Activated B cell treated with CpG ODN at 0.5 μM for 24 hours (primary cell): ENCODE results near the gene TMEM184A. TPM values are rescaled to one million over a fixed set of nuclear protein-coding genes. Genes with fewer than 3 reads are reported as not detected.

Experiments
- ATAC-seq: fragments of 200-7000 bp; cut with Tn5 transposase; one replicate; pipeline ENCODE4 v1.10.0; 2021; ENCODE audit warnings: low read depth, mild to moderate bottlenecking, moderate library complexity
- CTCF ChIA-PET: fragments of 350-600 bp; sonication (Branson Sonifier 250); formaldehyde crosslinking; loops from one replicate; lab custom pipeline; 2021; ENCODE audit warnings: antibody characterized with exemption; lab: Charles Lee
- POLR2A ChIA-PET: fragments of 350-600 bp; sonication (Branson Sonifier 250); formaldehyde crosslinking; loops from one replicate; lab custom pipeline; 2021; ENCODE audit warnings: antibody characterized with exemption; lab: Charles Lee
- DNase-seq: peaks from one replicate; pipeline ENCODE4 v3.0.0; 2022
- H3K27ac Mint-ChIP-seq: one replicate; pipeline ENCODE4 v1.8.0; 2020; ENCODE audit warnings: mixed read lengths
- H3K27me3 Mint-ChIP-seq: one replicate; pipeline ENCODE4 v1.8.0; 2021; ENCODE audit warnings: mixed read lengths
- H3K36me3 Mint-ChIP-seq: one replicate; pipeline ENCODE4 v1.8.0; 2021; ENCODE audit warnings: low read depth, mixed read lengths
- H3K4me1 Mint-ChIP-seq: one replicate; pipeline ENCODE4 v1.8.0; 2021; ENCODE audit warnings: mixed read lengths
- H3K4me3 Mint-ChIP-seq: one replicate; pipeline ENCODE4 v1.8.0; 2020; ENCODE audit warnings: mild to moderate bottlenecking, mixed read lengths
- H3K9me3 Mint-ChIP-seq: one replicate; pipeline ENCODE4 v1.8.0; 2020; ENCODE audit warnings: mixed read lengths
- intact Hi-C: fragments of 100-400 bp; cut with micrococcal nuclease; formaldehyde crosslinking; loops from one replicate; pipeline ENCODE4 v1.15.1; 2024
- total RNA-seq: library from RNA; stranded (reverse); gene quantifications from 2 replicates; pipeline ENCODE4 v1.2.3, GENCODE V29; 2022
- TF ChIP-seq, protein P1 (sequence below): fragments of 200-600 bp; IDR thresholded peaks from one replicate; pipeline ENCODE4 v1.8.0; 2022; ENCODE audit warnings: antibody characterized with exemption, mild to moderate bottlenecking

TMEM184A gene
- total RNA-seq, 1 donor from 2014 or later = not detected

DNA sequence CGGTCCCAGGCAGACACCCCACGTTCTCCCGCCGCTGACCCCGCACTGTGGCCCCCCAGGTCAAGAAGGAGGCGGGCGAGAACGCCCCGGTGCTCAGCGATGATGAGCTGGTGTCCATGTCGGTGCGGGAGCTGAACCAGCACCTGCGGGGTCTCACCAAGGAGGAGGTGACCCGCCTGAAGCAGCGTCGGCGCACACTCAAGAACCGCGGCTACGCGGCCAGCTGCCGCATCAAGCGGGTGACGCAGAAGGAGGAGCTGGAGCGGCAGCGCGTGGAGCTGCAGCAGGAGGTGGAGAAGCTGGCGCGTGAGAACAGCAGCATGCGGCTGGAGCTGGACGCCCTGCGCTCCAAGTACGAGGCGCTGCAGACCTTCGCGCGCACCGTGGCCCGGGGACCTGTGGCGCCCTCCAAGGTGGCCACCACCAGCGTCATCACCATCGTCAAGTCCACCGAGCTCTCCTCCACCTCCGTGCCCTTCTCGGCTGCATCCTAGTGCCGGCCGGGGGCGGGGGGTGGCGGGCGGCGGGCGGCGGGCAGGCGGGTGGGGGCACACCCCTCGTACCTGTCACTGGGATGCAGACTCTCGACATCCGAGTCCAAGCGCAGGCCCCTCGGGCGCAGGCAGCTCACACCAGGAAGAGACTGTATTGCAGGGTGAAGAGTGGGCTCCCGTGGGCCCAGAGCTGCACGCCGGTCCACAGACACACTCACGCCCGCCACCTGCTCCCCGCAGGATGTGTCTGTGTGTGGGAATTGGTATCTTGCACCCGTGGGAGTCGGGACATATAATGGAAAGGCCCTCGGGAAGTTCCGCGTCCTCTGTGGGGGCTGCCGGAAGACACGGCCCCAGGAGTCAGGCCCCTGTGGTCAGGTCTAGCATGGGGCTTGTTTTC, 15.9 kb downstream of the TMEM184A start:
- H3K27ac Mint-ChIP-seq = no peak overlapping the region
- H3K4me1 Mint-ChIP-seq = no peaks in the 10 kb centered on the region
- ATAC-seq (no peak), DNase-seq (no peak)
- ChIA-PET POLR2A (no interaction called here), CTCF (no interaction called here)
- intact Hi-C loops = loop anchor here (10.0 kb wide), 1 partner anchor 305 kb away; the partner anchor contains the start of gene UNCX
- H3K9me3 Mint-ChIP-seq = no peaks in the 10 kb centered on the region
- no peaks in the 10 kb centered on the region for H3K27me3 Mint-ChIP-seq
- H3K36me3 Mint-ChIP-seq = peaks cover 54% of the 10 kb centered on the region
- H3K4me3 Mint-ChIP-seq = no peak overlapping the region
- TF ChIP-seq, protein P1, sequence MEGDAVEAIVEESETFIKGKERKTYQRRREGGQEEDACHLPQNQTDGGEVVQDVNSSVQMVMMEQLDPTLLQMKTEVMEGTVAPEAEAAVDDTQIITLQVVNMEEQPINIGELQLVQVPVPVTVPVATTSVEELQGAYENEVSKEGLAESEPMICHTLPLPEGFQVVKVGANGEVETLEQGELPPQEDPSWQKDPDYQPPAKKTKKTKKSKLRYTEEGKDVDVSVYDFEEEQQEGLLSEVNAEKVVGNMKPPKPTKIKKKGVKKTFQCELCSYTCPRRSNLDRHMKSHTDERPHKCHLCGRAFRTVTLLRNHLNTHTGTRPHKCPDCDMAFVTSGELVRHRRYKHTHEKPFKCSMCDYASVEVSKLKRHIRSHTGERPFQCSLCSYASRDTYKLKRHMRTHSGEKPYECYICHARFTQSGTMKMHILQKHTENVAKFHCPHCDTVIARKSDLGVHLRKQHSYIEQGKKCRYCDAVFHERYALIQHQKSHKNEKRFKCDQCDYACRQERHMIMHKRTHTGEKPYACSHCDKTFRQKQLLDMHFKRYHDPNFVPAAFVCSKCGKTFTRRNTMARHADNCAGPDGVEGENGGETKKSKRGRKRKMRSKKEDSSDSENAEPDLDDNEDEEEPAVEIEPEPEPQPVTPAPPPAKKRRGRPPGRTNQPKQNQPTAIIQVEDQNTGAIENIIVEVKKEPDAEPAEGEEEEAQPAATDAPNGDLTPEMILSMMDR = no peak

DNA sequence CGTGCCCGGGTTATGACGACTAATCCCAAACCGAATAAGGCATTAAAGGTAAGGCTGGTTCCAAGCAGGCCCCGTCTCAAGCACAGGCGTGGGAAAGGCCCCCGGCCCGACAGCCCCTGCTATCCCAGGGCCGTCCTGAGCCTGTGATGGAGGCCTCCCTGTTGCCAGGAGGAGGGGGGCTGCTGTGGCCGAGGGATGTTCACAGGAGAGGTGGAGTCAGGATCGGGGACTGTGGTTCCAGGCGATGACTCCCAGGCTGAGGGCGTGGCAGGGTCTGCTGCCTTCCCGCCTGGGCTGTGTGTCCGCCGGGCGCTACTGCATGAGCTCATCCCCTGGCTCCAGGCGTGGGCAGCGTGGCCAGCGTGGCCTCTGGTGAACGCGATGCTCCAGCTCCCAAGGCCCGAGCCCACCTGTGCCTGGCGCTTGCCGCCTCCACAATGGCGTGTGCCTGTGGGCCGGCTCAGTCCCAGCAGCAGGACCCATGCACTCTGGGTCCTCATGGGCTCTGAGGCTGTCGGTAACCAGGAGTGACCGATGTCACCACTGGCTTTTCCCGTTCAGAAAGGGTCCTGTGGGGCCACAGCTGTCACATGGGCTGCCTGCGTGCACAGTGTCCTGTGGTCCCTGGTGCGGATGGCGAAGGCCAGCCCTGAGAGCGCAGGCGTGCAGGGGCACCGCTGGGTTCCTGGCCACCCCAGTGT, 16.7 kb downstream of the TMEM184A start:
- POLR2A ChIA-PET = no interaction called here
- TF ChIP-seq, protein P1 = no peak
- H3K27ac Mint-ChIP-seq = no peak overlapping the region

DNA sequence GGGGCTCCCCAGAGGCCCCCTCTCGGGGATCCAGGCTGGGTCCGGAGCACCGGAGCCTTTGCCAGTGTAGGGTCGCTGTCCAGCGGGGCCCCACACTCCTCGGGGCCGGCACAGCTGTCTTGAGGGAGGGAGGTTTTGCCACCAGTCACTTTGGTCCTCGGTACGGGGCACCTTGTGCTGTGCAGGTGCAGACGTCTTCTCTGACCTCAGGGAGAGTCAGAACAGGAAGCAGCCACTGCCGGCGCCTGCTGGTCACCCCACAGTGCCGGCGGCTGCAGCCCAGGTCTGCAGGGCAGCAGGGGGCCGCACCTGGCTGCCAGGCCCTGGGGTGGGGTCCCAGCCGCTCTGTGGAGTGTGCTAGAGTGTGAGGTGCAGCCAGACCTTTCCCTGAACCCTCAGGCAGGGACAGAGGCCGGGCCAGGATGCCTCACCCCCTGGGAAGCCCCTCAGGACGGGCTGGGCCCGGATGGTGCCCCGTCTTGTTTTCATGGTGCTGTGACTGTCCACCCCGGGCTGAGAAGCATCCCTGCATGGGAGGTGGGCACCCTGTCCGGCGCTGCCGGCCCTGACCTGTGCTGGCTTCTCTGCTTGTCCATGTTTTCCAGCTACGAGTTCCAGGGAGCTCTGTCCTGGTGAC, 17.3 kb downstream of the TMEM184A start:
- POLR2A ChIA-PET = no interaction called here
- Mint-ChIP-seq H3K4me1 (peaks cover 6% of the 10 kb centered on the region), H3K4me3 (no peak overlapping the region), H3K27ac (no peak overlapping the region), H3K36me3 (peaks cover 53% of the 10 kb centered on the region), H3K9me3 (no peaks in the 10 kb centered on the region), H3K27me3 (no peaks in the 10 kb centered on the region)
- ATAC-seq (no peak), DNase-seq (no peak)
- CTCF ChIA-PET = no interaction called here
- intact Hi-C loops = loop anchor here (10.0 kb wide), 1 partner anchor 304 kb away; the partner anchor contains the start of gene UNCX
- TF ChIP-seq, protein P1 = no peak

More for the DNA sequence above, 16.7 kb downstream of the TMEM184A start:
- Mint-ChIP-seq H3K36me3 (peaks cover 54% of the 10 kb centered on the region), H3K4me1 (peaks cover 2% of the 10 kb centered on the region), H3K9me3 (no peaks in the 10 kb centered on the region), H3K4me3 (no peak overlapping the region), H3K27me3 (no peaks in the 10 kb centered on the region)
- no peak for DNase-seq
- CTCF ChIA-PET = no interaction called here
- intact Hi-C loops = loop anchor here (10.0 kb wide), 1 partner anchor 305 kb away; the partner anchor contains the start of gene UNCX
- no peak for ATAC-seq

DNA sequence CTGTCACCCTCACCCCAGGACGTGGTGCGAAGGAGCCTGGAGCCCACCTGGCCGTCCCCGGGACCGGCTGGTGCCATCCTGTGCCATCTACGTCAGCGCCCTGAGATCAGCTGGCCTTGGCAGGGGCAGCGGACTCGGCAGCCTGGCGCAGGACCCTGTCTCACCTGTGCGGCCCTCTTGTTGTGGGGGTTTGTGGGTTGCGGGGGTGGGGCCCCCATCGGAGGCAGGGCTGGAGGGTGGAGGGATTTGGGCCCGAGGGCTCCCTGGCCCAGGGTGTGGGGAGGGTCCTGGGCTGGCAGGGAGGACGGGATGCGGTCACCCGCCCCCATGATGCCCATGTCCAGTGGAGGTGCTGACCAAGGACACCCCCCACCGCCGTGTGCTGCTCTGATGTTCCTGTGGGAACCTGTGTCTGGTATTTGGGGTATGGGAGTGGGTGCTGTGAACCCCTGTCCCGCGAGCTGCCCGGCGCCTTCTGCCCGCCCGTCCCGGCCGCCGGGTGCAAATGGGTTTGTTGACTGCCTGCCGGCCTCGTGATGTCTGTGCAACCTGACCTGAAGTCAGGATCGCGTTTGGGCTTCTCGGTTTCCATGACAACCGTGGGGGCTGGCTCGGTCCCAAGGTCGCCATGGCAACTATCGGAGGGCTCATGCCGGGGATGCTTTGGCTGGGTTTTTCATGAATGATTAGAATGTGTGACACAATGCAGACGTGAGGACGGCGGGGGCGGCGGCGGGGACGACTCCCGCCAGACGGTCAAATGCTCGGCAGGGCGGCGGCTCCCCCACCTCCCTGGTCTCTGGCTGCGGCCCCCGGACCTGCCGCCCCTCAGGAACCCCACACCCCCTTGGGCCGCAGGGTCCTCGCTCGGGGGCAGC, 18.2 kb downstream of the TMEM184A start:
- H3K36me3 Mint-ChIP-seq = peaks cover 51% of the 10 kb centered on the region
- H3K4me1 Mint-ChIP-seq = peaks cover 15% of the 10 kb centered on the region
- DNase-seq (no peak), ATAC-seq (no peak)
- no peak overlapping the region for H3K27ac Mint-ChIP-seq
- H3K27me3 Mint-ChIP-seq = no peaks in the 10 kb centered on the region
- no peaks in the 10 kb centered on the region for H3K9me3 Mint-ChIP-seq
- ChIA-PET CTCF (no interaction called here), POLR2A (no interaction called here)
- TF ChIP-seq, protein P1 = no peak
- no peak overlapping the region for H3K4me3 Mint-ChIP-seq
- intact Hi-C loops = loop anchor here (10.0 kb wide), 1 partner anchor 303 kb away; the partner anchor contains the start of gene UNCX
